Measurements from ENCODE around the gene PUM1.
A peak's percentile ranks its signal among the peaks of the same experiment; 100 is the strongest.

Gene PUM1

GRCh38 chr1:31065310-31066217, at the start of gene PUM1:
Gene PUM1, minus strand, starts transcription at chr1:31065717. Its CDS starts 6,151 bp downstream, at chr1:31059566.
- peak; percentile 86 for DNase-seq (ENCODE audit: insufficient read length, low spot score)
- no peak for TF ChIP-seq CTCF (IDR thresholded peaks at IDR 0.05; ENCODE audit: insufficient read depth, missing control alignments)
- FAIRE-seq = no peak

GRCh38 chr1:31112266-31112935, 46.9 kb upstream of the PUM1 start:
- no peak for DNase-seq (ENCODE audit: insufficient read length, low spot score)
- no peak for FAIRE-seq
- no peak for TF ChIP-seq CTCF (IDR thresholded peaks at IDR 0.05; ENCODE audit: insufficient read depth, missing control alignments)

GRCh38 chr1:31111290-31111951, 45.9 kb upstream of the PUM1 start:
- no peak for FAIRE-seq
- no peak for TF ChIP-seq CTCF (IDR thresholded peaks at IDR 0.05; ENCODE audit: insufficient read depth, missing control alignments)
- no peak for DNase-seq (ENCODE audit: insufficient read length, low spot score)

GRCh38 chr1:31110846-31111245, 45.3 kb upstream of the PUM1 start:
- FAIRE-seq = no peak
- no peak for TF ChIP-seq CTCF (IDR thresholded peaks at IDR 0.05; ENCODE audit: insufficient read depth, missing control alignments)

GRCh38 chr1:31108861-31109260, 43.3 kb upstream of the PUM1 start:
- FAIRE-seq (no peak), DNase-seq (ENCODE audit: insufficient read length, low spot score) (no peak)
- TF ChIP-seq CTCF (IDR thresholded peaks at IDR 0.05; ENCODE audit: insufficient read depth, missing control alignments) = no peak

More at GRCh38 chr1:31110846-31111245, 45.3 kb upstream of the PUM1 start:
- DNase-seq (ENCODE audit: insufficient read length, low spot score) = no peak

GRCh38 chr1:31105646-31106045, 40.1 kb upstream of the PUM1 start:
- DNase-seq (ENCODE audit: insufficient read length, low spot score) (no peak), FAIRE-seq (no peak)
- TF ChIP-seq CTCF (IDR thresholded peaks at IDR 0.05; ENCODE audit: insufficient read depth, missing control alignments) = no peak

Measured in D721Med (cell line).